HG03175 (cell line): ENCODE results near the gene DEDD.

Experiments
- ATAC-seq: cut with Tn5 transposase; IDR thresholded peaks from one replicate; pipeline ENCODE4 v1.9.1; 2021; ENCODE audit warnings: mild to moderate bottlenecking, moderate library complexity; ENCODE audit not compliant: unreplicated experiment

The DEDD gene

GRCh38 chr1:161164901-161165610 is 32.6 kb upstream of the DEDD start:
- no peak for ATAC-seq

GRCh38 chr1:161163793-161164192 is 31.3 kb upstream of the DEDD start:
- ATAC-seq, result no peak

GRCh38 chr1:161162806-161163205 is 30.3 kb upstream of the DEDD start:
- ATAC-seq, result no peak

- no peak for ATAC-seq
Observed at GRCh38 chr1:161162052-161162451, 29.6 kb upstream of the DEDD start.

GRCh38 chr1:161161652-161162051 is 29.2 kb upstream of the DEDD start:
- ATAC-seq, result no peak

- no peak for ATAC-seq
Observed at GRCh38 chr1:161160671-161161145, 28.2 kb upstream of the DEDD start.

GRCh38 chr1:161159913-161160243 is 27.4 kb upstream of the DEDD start:
- no peak for ATAC-seq

GRCh38 chr1:161159087-161159912 is 26.8 kb upstream of the DEDD start, which contains the start of gene USP21:
TSS of gene USP21 (plus strand) at chr1:161159500. CDS start at chr1:161160641, 1,141 bp downstream.
- peak; percentile 80 for ATAC-seq

GRCh38 chr1:161158316-161159010 is 26.0 kb upstream of the DEDD start:
- no peak for ATAC-seq

- no peak for ATAC-seq
Observed at GRCh38 chr1:161157867-161158266, 25.4 kb upstream of the DEDD start.

GRCh38 chr1:161153682-161154337 is 21.3 kb upstream of the DEDD start, which contains the start of gene UFC1:
TSS of gene UFC1 (plus strand) at chr1:161153978. CDS start at chr1:161153998, 20 bp downstream.
- peak; percentile 91 for ATAC-seq

GRCh38 chr1:161153176-161153575 is 20.7 kb upstream of the DEDD start:
- no peak for ATAC-seq

- no peak for ATAC-seq
Observed at GRCh38 chr1:161145832-161146231, 13.4 kb upstream of the DEDD start.

GRCh38 chr1:161140755-161141400 is 8.4 kb upstream of the DEDD start:
- ATAC-seq, result no peak

- ATAC-seq, result no peak
Observed at GRCh38 chr1:161139766-161140165, 7.3 kb upstream of the DEDD start.

- no peak for ATAC-seq
Observed at GRCh38 chr1:161138431-161138830, 6.0 kb upstream of the DEDD start.

GRCh38 chr1:161137881-161138280 is 5.4 kb upstream of the DEDD start:
- no peak for ATAC-seq

- peak; percentile 3 for ATAC-seq
Observed at GRCh38 chr1:161133220-161133740, 813 bp upstream of the DEDD start.

GRCh38 chr1:161131523-161132409 is 701 bp downstream of the DEDD start:
- peak; percentile 3 for ATAC-seq
